Stimulated activated CD4-positive, alpha-beta T cell treated with anti-CD3 and anti-CD28 coated beads, Interleukin-2, amount 100 ng/mL, for 4 hours (primary cell): Measurements from ENCODE around the gene TMEM266.
"Not testable (repeated sequence)": the region's sequence is repeated elsewhere in the genome, so short reads cannot be mapped to it uniquely, and the experiment has no call there.

Experiments used
- DNase-seq: peaks from one replicate; pipeline ENCODE4 v3.0.0-alpha.2; 2020; ENCODE audit warnings: low read depth

The TMEM266 gene, protein sequence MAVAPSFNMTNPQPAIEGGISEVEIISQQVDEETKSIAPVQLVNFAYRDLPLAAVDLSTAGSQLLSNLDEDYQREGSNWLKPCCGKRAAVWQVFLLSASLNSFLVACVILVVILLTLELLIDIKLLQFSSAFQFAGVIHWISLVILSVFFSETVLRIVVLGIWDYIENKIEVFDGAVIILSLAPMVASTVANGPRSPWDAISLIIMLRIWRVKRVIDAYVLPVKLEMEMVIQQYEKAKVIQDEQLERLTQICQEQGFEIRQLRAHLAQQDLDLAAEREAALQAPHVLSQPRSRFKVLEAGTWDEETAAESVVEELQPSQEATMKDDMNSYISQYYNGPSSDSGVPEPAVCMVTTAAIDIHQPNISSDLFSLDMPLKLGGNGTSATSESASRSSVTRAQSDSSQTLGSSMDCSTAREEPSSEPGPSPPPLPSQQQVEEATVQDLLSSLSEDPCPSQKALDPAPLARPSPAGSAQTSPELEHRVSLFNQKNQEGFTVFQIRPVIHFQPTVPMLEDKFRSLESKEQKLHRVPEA

DNA sequence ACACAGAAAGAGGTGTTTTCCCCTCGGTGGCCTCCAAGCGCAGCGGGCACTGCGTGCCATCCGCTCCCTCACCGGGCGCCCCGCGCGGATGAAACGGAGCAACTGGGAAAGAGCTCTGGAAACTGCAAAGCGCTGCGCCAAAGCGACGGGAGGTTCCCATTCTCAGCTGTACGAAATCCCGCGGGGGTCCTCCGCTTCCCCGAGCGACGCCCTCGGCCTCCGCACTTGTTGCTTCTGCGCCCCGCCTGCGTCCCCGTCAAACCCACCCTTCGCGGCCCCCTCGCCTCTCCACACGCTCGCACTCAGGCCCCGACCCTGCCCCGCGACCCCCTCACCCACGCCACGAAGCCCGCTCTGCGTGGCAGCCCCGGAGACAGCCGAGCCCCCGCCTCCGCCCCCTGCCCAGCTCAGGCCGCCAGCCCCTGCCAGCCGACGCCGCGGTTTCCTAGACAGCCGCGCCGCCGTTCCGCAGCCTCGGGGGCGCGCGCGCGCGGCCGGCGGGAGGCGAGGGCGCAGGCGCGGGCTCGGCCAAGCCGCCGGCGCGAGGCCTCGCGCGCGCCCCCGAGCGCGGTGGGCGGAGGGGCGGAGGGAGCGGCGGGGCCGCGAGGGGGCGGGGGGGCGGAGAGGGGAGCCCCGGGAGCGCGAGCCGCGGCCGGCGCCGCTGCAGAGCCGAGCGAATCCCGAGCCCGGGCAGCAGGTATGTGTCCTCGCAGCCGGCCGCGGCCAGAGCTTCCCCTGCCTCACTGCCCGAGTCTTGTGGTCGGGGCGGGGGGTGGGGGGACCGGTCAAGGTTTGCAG lies at the start of gene TMEM266:
Gene TMEM266 (plus strand): TSS at position 666 of the 798 bp plus-strand sequence. CDS start 74,279 bp downstream, outside the sequence.
- DNase-seq, result no peak

DNA sequence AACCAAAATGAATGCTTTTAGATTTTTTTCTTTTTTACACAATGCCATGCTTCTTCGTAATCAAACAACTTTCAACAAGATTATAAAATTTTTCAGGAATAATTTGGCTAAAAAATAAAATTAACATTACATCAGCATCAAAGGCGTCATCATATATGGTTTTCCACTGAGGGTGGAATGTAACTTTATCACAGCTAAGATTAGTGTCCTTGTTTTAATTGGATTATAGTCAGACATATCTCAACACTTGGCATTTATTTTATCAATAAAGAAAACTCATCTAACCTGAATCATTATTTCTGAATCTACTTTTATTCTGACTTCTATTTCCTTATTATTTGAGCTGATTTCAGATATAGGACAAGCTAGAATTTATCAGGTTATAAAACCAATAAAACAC lies 49.2 kb upstream of the TMEM266 start:
- no peak for DNase-seq

DNA sequence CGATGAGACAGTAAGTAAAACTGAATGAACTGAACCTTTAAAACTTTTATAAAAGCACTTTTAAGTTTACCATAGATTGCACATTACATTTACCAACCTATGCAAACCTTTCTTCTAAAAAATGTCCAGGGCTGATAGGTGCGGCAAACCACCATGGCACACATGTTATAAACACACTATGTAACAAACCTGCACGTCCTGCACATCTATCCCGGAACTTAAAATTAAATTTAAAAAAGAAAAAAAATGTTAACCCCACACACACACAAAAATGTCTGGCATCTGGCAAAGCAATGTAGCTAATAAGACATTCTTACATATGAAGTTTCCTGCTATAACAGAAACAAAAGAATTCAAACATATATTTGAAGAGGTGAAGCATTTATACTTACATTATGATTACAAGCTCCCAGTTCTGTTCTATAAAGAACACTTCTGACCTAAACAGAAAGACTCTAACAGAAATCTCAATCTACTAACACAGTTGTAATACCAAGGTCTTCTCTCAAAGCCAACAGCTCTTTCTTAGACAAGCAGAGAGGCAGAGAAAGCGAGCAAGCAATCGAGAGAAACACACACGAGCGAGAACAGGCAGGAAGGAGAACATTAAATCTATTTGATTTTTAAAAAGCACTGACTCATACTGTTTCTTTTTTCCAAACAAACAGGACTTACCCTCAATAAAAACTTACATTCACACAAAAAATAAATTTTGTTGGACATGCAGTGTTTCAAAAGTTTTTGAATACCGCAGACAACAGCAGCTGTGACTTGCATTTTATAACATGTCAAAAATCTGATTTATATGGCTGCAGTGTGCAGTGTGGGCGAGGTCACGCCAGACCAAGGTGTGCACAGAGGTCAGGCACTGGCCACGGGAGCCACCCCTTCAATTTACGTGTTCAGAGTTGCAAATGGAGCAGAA lies 47.9 kb upstream of the TMEM266 start, which contains the start of gene NRG4:
Gene NRG4 (minus strand): TSS at position 798 of the 925 bp plus-strand sequence. CDS start 1,194 bp downstream, outside the sequence.
- DNase-seq, result no peak

DNA sequence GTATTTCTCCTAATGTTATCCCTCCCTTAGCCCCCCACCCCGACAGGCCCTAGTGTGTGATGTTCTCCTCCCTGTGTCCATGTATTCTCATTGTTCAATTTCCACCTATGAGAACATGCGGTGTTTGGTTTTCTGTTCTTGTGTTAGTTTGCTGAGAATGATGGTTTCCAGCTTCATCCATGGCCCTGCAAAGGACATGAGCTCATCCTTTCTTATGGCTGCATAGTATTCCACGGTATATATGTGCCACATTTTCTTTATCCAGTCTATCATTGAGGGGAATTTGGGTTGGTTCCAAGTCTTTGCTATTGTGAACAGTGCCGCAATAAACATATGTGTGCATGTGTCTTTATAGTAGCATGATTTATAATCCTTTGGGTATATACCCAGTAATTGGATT lies 46.3 kb upstream of the TMEM266 start:
- not testable (repeated sequence) for DNase-seq

DNA sequence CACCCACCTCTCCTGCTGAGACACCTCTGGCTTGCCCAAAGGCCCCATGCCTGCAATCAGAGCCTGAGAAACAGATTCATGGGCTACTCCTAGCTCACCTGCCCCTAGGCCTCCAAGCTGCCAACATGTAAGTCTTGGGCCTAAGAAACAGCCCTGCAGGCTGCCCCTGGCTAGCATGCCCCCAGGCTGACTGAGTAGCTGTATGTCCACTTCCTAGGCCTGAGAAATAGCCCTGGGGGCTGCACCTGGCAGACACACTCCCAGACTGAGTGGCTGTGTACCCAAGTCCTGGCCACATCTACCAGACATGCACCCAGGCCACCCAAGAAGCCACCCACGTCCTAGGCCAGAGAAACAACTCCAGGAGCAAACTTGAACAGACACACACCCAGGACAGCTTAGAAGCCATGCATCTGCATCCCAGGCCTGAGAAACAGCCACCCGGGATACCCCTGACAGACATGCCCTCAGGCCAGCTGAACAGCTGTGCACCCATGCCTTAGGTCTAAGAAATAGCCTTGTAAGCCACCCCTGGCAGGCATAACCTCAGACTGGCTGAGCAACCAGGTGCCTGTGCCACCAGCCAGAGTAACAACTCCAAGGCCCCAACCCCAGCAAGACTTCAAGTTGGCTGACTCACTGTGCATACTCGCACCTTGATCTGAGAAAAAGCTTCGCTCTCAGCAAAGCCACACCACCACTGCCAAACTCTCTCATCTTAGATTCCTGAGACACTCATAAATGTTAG lies 35.6 kb upstream of the TMEM266 start:
- no peak for DNase-seq

DNA sequence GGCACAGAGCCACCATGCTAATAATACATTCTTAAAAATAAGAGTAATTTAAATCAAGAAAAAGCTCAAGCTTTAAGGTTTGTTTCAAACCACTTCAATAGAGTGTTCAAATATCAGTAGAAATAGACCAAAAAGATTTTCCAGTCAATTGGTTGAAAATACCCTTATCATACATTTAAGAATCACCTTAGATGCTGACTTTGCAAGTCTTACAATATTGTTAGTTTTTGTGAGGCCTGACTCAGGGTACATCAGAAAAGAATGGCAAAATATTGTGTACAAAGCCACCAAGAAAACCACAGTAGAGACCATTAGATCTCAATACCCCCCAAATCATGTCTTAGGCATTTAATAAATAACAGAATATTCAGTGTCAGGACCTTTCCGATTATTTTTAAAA lies 27.7 kb upstream of the TMEM266 start:
- DNase-seq, result no peak

DNA sequence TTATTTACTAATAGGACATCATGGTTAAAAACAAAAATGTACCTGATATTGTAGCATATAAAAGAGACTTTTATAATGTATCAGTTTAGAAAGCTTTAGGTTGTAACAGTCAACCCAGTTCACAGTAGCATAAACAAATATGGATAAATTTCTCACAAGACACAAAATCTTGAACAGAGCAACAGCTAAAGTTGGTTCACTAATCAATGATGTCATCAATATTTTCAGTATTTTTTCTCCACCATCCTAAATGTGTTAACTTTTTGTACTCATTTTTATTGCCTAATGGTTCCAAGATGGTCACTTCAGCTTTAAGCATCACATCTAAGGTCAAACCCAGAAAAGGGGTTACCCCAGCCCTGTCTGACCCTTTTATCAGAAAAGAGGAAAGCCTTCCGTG lies 26.3 kb upstream of the TMEM266 start:
- DNase-seq, result no peak

DNA sequence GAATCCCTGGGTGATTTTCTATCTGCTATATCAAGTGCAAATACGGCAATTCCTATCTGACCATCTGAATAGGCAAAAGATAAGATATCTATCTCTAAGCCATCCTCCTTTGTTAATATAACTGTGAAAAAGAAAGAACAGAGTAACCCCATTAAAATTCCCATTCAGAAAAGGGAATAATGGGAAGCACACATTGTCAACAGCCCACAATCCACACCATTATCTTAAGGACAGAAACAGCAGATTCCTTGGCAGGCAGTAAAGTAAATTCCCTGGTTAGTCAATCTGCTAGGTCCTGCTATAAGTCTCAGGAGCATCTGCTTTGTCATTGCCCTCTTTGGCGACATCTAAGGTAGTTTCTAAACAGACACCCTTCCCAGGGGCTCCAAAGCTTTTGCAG lies 25.7 kb upstream of the TMEM266 start:
- no peak for DNase-seq

DNA sequence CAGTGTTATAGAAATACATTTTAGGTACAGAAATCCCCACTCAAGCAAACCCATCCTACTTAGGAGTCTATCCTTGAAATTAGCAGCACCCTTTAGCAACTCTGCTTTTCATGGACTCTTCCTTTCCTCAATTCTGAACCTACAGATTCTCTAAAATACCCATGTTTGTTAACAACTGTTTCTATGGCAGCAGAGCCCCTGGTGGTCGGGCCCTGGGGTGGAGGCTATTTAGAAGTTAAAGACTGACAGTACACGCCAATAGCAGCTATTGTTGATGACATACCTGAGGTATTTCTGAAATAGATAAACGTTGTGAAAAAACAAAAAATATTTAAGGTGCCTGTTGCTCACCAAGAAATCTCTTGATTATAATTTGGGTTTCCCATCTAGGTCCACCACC lies 24.2 kb upstream of the TMEM266 start:
- no peak for DNase-seq

DNA sequence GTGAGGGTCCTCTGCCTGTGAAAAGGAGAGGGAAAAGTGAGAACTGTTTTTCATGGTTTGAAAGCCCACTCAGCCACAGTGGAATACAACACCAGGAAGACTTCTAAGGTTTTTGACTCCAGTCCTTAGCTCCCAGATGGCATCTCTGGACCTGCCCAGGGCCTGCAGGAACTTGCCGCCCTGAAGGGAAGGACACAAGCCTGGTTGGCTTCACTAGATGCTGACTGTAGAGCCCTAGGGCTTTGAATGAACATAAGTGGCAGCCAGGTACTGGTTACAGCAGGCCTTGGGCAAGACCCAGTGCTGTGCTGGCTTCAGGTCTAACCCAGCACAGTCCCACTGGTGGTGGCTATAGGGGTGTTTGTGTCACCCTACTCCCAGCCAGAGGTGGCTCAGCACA lies 21.3 kb upstream of the TMEM266 start:
- DNase-seq, result no peak

DNA sequence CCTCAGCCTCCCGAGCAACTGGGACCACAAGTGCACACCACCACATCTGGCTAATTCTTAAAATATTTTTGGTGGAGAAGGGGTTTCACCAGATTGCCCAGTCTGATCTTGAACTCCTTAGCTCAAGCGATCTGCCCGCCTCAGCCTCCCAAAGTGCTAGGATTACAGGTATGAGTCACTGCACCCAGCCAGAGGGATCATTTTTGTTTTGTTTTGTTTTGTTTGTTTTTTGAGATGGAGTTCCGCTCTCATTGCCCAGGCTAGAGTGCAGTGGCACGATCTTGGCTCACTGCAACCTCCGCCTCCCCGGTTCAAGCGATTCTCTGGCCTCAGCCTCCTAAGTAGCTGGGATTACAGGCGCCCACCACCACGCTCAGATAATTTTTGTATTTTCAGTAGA lies 5.6 kb upstream of the TMEM266 start:
- not testable (repeated sequence) for DNase-seq

DNA sequence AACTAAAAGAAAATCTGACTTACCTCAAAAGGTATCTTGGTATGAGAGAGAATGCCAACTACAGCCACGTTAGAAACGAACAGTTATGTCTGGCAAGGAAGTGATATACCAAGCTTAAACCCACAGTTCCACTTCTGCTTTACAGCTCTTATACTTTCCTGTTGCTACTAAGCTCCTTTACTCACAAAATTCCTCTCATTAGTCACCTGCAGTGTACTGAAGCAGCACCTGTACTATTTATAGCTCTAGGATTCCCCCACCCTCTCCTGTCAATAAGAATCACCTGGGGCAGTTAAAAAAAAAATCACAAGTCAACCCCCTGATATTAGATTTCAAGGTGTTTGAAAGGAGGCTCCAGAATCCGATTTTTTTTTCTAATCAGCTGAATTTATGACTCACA lies 2.9 kb upstream of the TMEM266 start:
- no peak for DNase-seq

DNA sequence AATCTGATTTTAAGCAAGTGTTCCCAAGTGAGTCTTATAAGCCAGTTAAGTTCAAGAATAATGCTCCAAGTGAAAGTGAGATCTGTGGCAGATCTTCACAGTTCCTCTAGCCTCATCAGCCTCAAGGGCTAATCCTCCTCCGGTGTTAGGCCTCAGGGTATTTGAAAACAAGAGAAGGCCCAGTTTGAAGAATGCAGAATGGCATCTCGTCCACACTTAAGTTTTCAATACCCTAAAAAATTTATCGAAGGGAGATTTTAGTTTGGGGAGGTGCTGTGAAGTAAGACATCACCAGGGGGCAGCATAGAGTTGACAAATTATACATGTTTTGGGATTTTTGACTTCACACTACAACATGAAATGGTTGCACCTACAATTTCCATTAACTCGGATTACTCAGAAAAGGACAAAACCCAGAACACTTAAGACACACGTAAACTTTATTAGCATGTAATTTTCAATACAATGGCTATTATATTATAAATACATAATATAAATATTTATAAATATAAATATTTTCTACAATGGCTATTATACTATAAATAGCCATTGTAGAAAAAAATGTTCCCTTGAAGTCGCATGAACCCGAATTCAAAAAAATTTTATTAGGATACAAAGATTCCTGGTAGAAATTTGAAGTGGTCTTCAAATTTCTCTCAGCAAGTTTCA lies 2.3 kb upstream of the TMEM266 start:
- DNase-seq, result no peak

DNA sequence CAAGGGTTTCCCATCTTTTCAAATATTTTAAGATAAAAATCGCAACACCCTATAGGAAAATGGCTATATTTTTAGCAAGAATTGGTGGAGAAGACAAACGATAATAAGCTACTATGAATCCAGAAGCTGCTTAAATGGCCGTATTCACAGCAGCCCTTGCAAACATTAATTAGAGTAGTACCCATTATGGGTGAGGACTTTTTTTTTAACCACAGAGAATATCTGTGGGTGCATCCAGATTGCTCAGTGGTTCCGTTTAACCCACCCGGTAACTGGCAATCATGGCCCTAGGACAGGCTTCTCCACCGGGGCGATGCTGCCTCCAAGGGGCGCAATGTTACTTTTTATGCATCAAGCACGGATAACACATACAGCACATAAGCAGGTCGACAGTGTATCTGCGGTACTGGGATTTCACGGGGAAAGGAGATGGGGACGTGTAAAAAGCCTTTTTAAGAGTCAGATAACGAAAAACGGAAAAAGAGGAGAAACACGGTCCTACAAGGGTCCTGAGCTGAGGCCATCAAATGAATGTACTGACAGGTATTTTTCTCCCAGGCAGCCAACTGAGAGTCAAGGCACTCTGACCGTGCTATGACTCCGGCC lies 968 bp upstream of the TMEM266 start:
- no peak for DNase-seq

DNA sequence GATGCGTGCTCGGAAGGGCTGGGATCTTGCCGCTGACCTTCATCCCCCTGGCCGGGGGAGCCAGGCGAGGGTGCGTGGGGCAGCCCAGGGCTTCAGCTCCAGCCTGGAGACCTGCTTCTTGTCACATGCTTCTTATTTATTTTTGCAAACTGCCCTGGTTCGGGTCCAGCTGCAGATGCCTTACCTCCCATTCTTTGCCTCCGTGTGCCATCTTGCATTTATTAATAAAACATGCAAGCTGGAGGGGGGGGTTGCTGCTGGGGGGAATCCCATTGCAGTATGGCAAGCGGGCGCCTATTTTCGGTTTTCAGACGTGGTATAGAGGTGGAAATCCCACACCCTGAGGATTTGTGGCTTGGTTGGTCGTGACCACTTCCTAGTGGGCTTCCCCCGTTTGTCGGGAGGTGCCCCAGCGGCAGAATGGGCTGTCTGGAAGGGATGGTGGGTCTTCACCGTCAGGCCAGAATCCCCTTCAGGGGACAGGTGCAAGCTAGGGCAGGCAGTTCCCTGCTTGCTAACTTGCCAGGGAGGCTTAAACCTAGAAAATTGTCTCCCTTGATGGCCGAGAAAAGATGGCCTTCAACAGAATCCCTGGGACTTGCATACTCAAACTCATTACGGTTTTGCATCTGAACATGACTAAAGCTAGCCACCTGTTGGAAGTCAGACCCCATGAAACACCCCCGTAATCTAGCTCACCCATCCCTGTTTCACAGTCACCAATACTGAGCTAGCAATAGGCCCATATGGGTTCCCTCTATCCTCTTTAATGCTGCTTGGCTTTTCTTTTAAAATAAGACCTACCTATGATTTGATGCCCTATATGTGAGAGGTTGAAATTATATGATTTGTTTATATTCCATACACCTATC lies 569 bp downstream of the TMEM266 start:
- no peak for DNase-seq

DNA sequence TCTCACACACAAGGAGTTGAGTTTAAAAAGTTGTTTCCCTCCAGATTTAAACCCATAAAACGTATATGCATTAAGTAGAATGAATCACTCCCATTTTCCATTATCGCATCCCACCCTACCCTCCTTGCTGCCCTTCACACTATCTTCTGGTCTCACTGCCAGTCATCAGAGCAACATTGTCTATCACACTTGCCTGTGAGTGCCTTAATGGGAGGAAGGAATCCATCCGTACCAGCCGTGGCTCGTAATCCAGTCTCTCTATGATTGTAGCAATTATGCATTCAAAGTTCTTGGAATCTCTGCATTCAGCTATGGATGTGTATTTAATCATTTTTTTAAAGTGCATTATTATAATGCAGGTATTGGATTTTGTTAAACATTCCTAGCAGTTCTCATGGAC lies 1.9 kb downstream of the TMEM266 start:
- DNase-seq, result no peak

DNA sequence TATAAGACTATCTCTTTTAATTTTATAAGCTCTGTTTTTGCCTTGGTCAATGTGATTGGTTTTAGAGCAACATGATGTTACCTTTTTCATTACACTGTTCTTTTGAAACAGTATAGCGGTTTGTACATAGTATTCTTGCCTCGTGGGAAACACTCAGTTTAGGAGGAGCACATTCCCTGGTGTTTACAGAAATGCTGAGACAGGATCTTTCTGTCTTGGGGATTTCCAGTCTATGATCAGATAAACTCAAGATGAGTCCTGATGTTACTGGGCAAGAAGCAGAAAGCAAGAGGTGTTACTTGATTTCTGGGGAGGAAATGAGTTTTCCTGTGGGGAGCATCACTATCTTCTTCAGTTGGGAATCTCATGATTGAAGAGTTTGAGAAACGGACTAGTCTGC lies 2.5 kb downstream of the TMEM266 start:
- no peak for DNase-seq

DNA sequence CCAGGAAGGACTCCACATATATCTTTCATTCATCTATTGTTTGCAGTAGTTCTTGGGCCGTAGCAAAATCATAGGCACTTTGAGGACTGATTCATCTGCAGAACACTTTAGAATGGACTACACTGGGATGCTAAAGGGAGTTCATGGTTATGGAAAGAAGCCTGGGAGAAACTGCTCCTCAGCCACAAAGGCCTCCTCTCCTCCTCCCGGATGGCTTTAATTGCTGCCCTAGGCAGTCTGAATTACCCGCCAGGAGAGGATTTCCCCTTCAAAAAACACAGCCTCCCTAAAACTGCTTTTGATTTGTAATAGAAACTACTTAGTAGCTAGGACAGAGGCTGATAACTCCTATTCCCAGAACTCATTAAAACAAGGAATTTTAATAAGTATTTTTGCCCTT lies 4.6 kb downstream of the TMEM266 start:
- no peak for DNase-seq

DNA sequence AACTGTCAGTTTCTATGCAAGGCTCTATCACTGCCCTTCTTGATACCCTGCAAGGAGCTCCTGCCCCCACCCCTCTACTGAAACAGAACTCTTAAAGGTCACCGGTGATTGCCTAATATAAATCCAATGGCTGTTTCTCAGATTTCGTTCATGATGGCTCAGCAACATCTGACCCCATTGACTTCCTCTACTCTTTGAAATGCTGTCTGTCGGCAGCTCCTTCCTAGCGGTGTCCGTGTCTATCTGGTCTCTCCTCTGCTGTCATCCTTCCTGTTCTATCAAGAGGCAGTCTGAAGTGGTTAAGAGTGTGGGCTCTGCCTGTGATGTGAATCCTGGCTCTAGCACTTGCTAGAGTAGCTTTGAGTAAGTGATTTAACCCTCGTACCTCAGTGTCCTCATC lies 5.5 kb downstream of the TMEM266 start:
- no peak for DNase-seq
